KMS-11 (cell line): Measurements from ENCODE around the gene KIF5C.

Experiments used
- H2AFZ ChIP-seq: fragments of 200-600 bp; sonication (generic); 2 replicates; pipeline ENCODE4 v1.6.1; 2016; ENCODE audit warnings: antibody characterized with exemption, mixed run types, low read depth
- H3K27ac ChIP-seq: fragments of 200-600 bp; sonication (generic); 2 replicates; pipeline ENCODE4 v1.6.1; 2016; ENCODE audit warnings: mild to moderate bottlenecking, mixed run types
- H3K27me3 ChIP-seq: fragments of 200-600 bp; sonication (generic); 2 replicates; pipeline ENCODE4 v1.6.1; 2017; ENCODE audit warnings: mild to moderate bottlenecking, low read depth, mixed run types, moderate library complexity; ENCODE audit not compliant: insufficient read depth
- H3K36me3 ChIP-seq: fragments of 200-600 bp; sonication (generic); 2 replicates; pipeline ENCODE4 v1.6.1; 2017; ENCODE audit warnings: mild to moderate bottlenecking, mixed run types; ENCODE audit not compliant: insufficient read depth
- H3K4me1 ChIP-seq: fragments of 200-600 bp; sonication (generic); 2 replicates; pipeline ENCODE4 v1.6.1; 2016; ENCODE audit warnings: mild to moderate bottlenecking, low read depth, mixed run types; ENCODE audit not compliant: poor library complexity, severe bottlenecking
- H3K4me2 ChIP-seq: fragments of 200-600 bp; sonication (generic); 2 replicates; pipeline ENCODE4 v1.7.0; 2016; ENCODE audit warnings: mild to moderate bottlenecking, mixed run types
- H3K4me3 ChIP-seq: fragments of 200-600 bp; sonication (generic); IDR thresholded peaks from 2 replicates; pipeline ENCODE4 v1.6.1; 2017; ENCODE audit warnings: low read depth, low read length, mixed read lengths; ENCODE audit not compliant: insufficient read depth
- H3K79me2 ChIP-seq: fragments of 200-600 bp; sonication (generic); 2 replicates; pipeline ENCODE4 v1.6.1; 2016; ENCODE audit warnings: low read depth, mixed run types; ENCODE audit not compliant: insufficient read depth
- H3K9ac ChIP-seq: fragments of 200-600 bp; sonication (generic); 2 replicates; pipeline ENCODE4 v1.6.1; 2016; ENCODE audit warnings: mild to moderate bottlenecking, mixed run types
- H4K20me1 ChIP-seq: fragments of 200-600 bp; sonication (generic); 2 replicates; pipeline ENCODE4 v1.6.1; 2016; ENCODE audit warnings: mild to moderate bottlenecking, mixed run types; ENCODE audit not compliant: insufficient read depth
- CTCF ChIP-seq: fragments of 200-600 bp; sonication (generic); conservative IDR thresholded peaks from 2 replicates; pipeline ENCODE4 v1.6.1; 2017; ENCODE audit warnings: low read depth, mild to moderate bottlenecking, antibody characterized with exemption, low read length, moderate library complexity, mixed read lengths

The KIF5C gene

GRCh38 chr2:149027590-149028250 lies 152.7 kb downstream of the KIF5C start:
- Histone ChIP-seq H3K9ac (no peak overlapping the region), H3K79me2 (no peaks in the 10 kb centered on the region), H3K4me1 (no peaks in the 10 kb centered on the region), H3K27me3 (no peaks in the 10 kb centered on the region), H3K36me3 (no peaks in the 10 kb centered on the region), H4K20me1 (no peaks in the 10 kb centered on the region), H3K4me3 (no peak overlapping the region), H3K4me2 (no peak overlapping the region), H2AFZ (no peak overlapping the region), H3K27ac (no peak overlapping the region)
- no peak for TF ChIP-seq CTCF

GRCh38 chr2:149028377-149028776 lies 153.3 kb downstream of the KIF5C start:
- Histone ChIP-seq H3K4me2 (no peak overlapping the region), H4K20me1 (no peaks in the 10 kb centered on the region), H3K4me3 (no peak overlapping the region), H2AFZ (no peak overlapping the region), H3K36me3 (no peaks in the 10 kb centered on the region), H3K79me2 (no peaks in the 10 kb centered on the region), H3K27me3 (no peaks in the 10 kb centered on the region), H3K4me1 (no peaks in the 10 kb centered on the region), H3K27ac (no peak overlapping the region), H3K9ac (no peak overlapping the region)
- no peak for TF ChIP-seq CTCF

GRCh38 chr2:149028891-149029290 lies 153.9 kb downstream of the KIF5C start:
- Histone ChIP-seq H2AFZ (no peak overlapping the region), H3K4me1 (no peaks in the 10 kb centered on the region), H3K9ac (no peak overlapping the region), H3K36me3 (no peaks in the 10 kb centered on the region), H3K4me3 (no peak overlapping the region), H4K20me1 (no peaks in the 10 kb centered on the region), H3K4me2 (no peak overlapping the region), H3K79me2 (no peaks in the 10 kb centered on the region), H3K27ac (no peak overlapping the region), H3K27me3 (no peaks in the 10 kb centered on the region)
- no peak for TF ChIP-seq CTCF

GRCh38 chr2:149029307-149029965 lies 154.4 kb downstream of the KIF5C start:
- H2AFZ ChIP-seq: no peak overlapping the region
- H3K4me1 ChIP-seq: no peaks in the 10 kb centered on the region
- H3K27me3 ChIP-seq: no peaks in the 10 kb centered on the region
- H3K4me3 ChIP-seq: no peak overlapping the region
- no peak for TF ChIP-seq CTCF
- no peak overlapping the region for H3K27ac ChIP-seq
- H3K36me3 ChIP-seq: no peaks in the 10 kb centered on the region
- H3K4me2 ChIP-seq: no peak overlapping the region
- no peaks in the 10 kb centered on the region for H4K20me1 ChIP-seq
- H3K9ac ChIP-seq: no peak overlapping the region
- H3K79me2 ChIP-seq: no peaks in the 10 kb centered on the region
